Panc1 (cell line): Measurements from ENCODE around the gene CD300E. TPM values are rescaled to one million over a fixed set of nuclear protein-coding genes. Genes with fewer than 3 reads are reported as not detected.

Experiments
- ATAC-seq: fragments of 200-7000 bp; cut with Tn5 transposase; 2 replicates; pipeline ENCODE4 v1.9.1; 2020; ENCODE audit warnings: mild to moderate bottlenecking, moderate library complexity
- BruUV-seq: library from RNA; stranded (reverse); fragments of 400-500 nt; replicated peaks from 2 replicates; lab custom pipeline; 2021; lab: Mats Ljungman, UMichigan
- CTCF ChIA-PET: fragments of 300-600 bp; sonication (Branson Sonifier 250); formaldehyde crosslinking; loops from one replicate; lab custom pipeline; 2022; ENCODE audit warnings: antibody characterized with exemption; lab: Charles Lee
- POLR2A ChIA-PET: fragments of 300-600 bp; sonication (Branson Sonifier 250); formaldehyde crosslinking; loops from one replicate; lab custom pipeline; 2022; ENCODE audit warnings: antibody characterized with exemption; lab: Charles Lee
- DNase-seq: peaks from one replicate; pipeline ENCODE4 v3.0.0-alpha.2; 2010; ENCODE audit warnings: low read depth, low spot score
- H3K27ac ChIP-seq: 2 replicates; pipeline ENCODE4 v1.5.1; 2011; ENCODE audit warnings: mild to moderate bottlenecking, low read length, inconsistent platforms
- H3K27me3 ChIP-seq: fragments of 200-500 bp; sonication (Bioruptor generic); 2 replicates; pipeline ENCODE4 v1.6.0; 2014; ENCODE audit warnings: low read length, inconsistent platforms; ENCODE audit not compliant: control insufficient read depth, insufficient read depth
- H3K36me3 ChIP-seq: fragments of 200-500 bp; sonication (Bioruptor generic); 2 replicates; pipeline ENCODE4 v1.5.1; 2014; ENCODE audit warnings: inconsistent platforms, mild to moderate bottlenecking, low read length, moderate library complexity; ENCODE audit not compliant: control insufficient read depth, insufficient read depth
- H3K4me1 ChIP-seq: 2 replicates; pipeline ENCODE4 v1.5.1; 2011; ENCODE audit warnings: inconsistent platforms, mild to moderate bottlenecking, low read length, moderate library complexity; ENCODE audit not compliant: control insufficient read depth, insufficient read depth
- H3K4me3 ChIP-seq, 2 experiments: 2 replicates each; pipeline ENCODE4 v1.5.1; 2011 to 2012; ENCODE audit warnings: low read depth in 2 of 2, low read length in 2 of 2, mild to moderate bottlenecking in 2 of 2, inconsistent platforms in 1 of 2, moderate library complexity in 1 of 2
- H3K9me3 ChIP-seq: fragments of 200-500 bp; sonication (Bioruptor generic); 2 replicates; pipeline ENCODE4 v1.5.1; 2014; ENCODE audit warnings: low read depth, mild to moderate bottlenecking, inconsistent platforms, low read length, moderate library complexity; ENCODE audit not compliant: control insufficient read depth, insufficient read depth
- CTCF ChIP-seq: fragments of 450-650 bp; IDR thresholded peaks from 2 replicates; pipeline ENCODE4 v1.5.1; 2017; ENCODE audit warnings: mild to moderate bottlenecking
- REST ChIP-seq, 2 experiments: IDR thresholded peaks; 2 replicates each; pipeline ENCODE4 v1.6.1; 2011 to 2012; ENCODE audit warnings: low read depth in 2 of 2, control low read depth in 1 of 2, low read length in 1 of 2, mild to moderate bottlenecking in 1 of 2, moderate library complexity in 1 of 2; ENCODE audit not compliant: insufficient read depth in 1 of 2
- in situ Hi-C: cut with HindIII; loops from 2 replicates; pipeline ENCODE4 v1.10.0; 2016; ENCODE audit warnings: low sequenced_read_pairs, low pct_unique_long_range_greater_than_20kb
- intact Hi-C: fragments of 100-400 bp; cut with micrococcal nuclease; formaldehyde crosslinking; loops from one replicate; pipeline ENCODE4 v1.10.0; 2022; ENCODE audit not compliant: unreplicated experiment
- total RNA-seq: library from RNA; stranded (reverse); gene quantifications from one replicate; pipeline ENCODE4 v1.2.1, GENCODE V29; 2021; ENCODE audit not compliant: unreplicated experiment

Gene CD300E
- total RNA-seq, 1 experiment from 2014 or later, result not detected

GRCh38 chr17:74566132-74566753 lies 57.3 kb downstream of the CD300E start:
- no peak overlapping the region for H3K4me3 ChIP-seq
- peak; percentile 27 for DNase-seq
- H3K27ac ChIP-seq, result no peak overlapping the region
- ChIA-PET CTCF (interaction anchor here (0.6 to 1.9 kb wide), 13 partner anchors 9 to 170 kb away, joined by 3 to 10 read pairs (median 3); partner anchors contain the start of gene CD300C), POLR2A (interaction anchor here (0.6 kb wide), 1 partner anchor 208 kb away, joined by 9 read pairs; no protein-coding TSS in a partner anchor)
- intact Hi-C loops (loop anchor here (5.0 kb wide), 1 partner anchor 171 kb away; the partner anchor contains the start of gene RAB37), in situ Hi-C loops (no loop called here)
- TF ChIP-seq REST (IDR thresholded peaks at IDR 0.05; ENCODE audit: insufficient read depth in 1 of 2, low read depth in 2 of 2, low read length in 1 of 2) (no peak), CTCF (peak; percentile 92)
- peaks cover 4% of the 10 kb centered on the region; the same call in 1 of the 2 replicates for H3K27me3 ChIP-seq
- peaks cover 11% of the 10 kb centered on the region; the same call in 1 of the 2 replicates for H3K4me1 ChIP-seq
- ATAC-seq, result peak; percentile 58
- H3K9me3 ChIP-seq, result no peaks in the 10 kb centered on the region
- BruUV-seq, result no TSS peak
- H3K36me3 ChIP-seq, result no peaks in the 10 kb centered on the region

DNA sequence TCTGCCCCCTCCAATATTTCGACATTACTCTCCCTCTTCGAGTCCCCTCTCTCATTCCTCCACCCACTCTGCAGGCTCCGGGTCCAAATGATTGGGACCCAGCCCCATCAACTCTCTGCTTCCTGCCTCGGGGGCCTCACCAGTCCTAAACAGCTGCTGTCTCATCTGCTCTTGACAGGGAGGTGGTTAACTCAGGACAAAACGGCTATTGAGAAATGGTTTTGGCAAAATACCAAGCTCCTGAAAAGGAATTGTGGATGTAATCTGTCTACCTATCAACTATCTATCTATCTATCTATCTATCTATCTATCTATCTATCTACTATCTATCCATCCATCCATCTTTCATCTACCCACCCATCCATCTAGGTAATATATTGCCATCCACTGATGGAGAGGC lies 58.4 kb downstream of the CD300E start:
- ChIA-PET CTCF (interaction anchor here (0.7 kb wide), 1 partner anchor 10 kb away, joined by 4 read pairs; no protein-coding TSS in a partner anchor), POLR2A (no interaction called here)
- no peaks in the 10 kb centered on the region for H3K9me3 ChIP-seq
- no TSS peak for BruUV-seq
- intact Hi-C loops, result loop anchor here (5.0 kb wide), 1 partner anchor 172 kb away; the partner anchor contains the start of gene RAB37
- ATAC-seq, result no peak
- no peak overlapping the region for H3K27ac ChIP-seq
- no peak for TF ChIP-seq CTCF
- in situ Hi-C loops, result no loop called here
- DNase-seq, result no peak
- H3K4me1 ChIP-seq, result peaks cover 11% of the 10 kb centered on the region; the same call in 1 of the 2 replicates
- no peaks in the 10 kb centered on the region for H3K36me3 ChIP-seq
- peaks cover 4% of the 10 kb centered on the region; the same call in 1 of the 2 replicates for H3K27me3 ChIP-seq
- no peak overlapping the region for H3K4me3 ChIP-seq
